Measurements from ENCODE around the gene MAP4K3. TPM values are rescaled to one million over a fixed set of nuclear protein-coding genes. Genes with fewer than 3 reads are reported as not detected.

MAP4K3 gene
- total and polyA plus RNA-seq, 2 of the 8 experiments (the other 6 are each of a cell fraction or from before 2014, with no cell fraction given) = 11.4 to 63.0 TPM

DNA sequence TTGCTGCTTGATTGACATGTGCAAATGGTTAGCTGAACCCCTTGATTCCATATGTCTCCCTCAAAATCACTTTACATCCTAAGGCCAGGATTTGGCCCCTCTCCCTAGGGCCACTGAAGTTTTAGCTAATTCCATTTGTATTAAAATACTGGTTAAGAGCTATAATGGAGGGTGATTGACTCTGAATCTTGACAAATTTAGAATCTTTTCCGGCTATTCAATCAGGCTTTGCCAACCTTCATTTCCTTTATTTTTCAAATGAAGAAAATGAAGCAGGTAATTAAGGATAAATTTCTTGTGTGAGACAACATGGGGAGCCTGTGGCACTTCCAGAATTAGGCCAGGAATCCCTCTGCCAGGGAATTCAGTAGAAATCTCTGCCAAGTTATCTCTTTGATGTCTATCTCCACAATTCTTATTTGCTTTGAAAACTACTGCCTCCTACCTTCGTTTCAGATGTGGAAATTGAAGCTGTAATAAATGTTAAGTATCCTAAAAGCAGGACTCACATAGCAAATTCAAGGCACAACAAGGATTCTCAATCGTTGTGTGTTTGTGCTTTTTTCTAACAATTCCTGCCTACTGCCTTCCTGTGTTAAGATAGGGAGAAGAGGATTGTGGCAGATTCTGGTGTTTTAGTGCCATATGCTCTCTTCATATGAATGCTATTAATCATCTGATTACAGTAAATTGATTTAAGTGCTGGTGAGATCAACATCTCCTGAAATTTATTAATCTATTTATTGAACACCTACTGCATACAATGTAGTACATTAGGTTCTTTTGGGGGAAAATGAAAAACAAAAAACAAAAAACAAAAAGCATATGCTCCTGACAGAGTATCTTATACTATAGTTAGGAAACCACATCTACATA is 47.8 kb upstream of the MAP4K3 start (continued):
- TF ChIP-seq, protein P1, sequence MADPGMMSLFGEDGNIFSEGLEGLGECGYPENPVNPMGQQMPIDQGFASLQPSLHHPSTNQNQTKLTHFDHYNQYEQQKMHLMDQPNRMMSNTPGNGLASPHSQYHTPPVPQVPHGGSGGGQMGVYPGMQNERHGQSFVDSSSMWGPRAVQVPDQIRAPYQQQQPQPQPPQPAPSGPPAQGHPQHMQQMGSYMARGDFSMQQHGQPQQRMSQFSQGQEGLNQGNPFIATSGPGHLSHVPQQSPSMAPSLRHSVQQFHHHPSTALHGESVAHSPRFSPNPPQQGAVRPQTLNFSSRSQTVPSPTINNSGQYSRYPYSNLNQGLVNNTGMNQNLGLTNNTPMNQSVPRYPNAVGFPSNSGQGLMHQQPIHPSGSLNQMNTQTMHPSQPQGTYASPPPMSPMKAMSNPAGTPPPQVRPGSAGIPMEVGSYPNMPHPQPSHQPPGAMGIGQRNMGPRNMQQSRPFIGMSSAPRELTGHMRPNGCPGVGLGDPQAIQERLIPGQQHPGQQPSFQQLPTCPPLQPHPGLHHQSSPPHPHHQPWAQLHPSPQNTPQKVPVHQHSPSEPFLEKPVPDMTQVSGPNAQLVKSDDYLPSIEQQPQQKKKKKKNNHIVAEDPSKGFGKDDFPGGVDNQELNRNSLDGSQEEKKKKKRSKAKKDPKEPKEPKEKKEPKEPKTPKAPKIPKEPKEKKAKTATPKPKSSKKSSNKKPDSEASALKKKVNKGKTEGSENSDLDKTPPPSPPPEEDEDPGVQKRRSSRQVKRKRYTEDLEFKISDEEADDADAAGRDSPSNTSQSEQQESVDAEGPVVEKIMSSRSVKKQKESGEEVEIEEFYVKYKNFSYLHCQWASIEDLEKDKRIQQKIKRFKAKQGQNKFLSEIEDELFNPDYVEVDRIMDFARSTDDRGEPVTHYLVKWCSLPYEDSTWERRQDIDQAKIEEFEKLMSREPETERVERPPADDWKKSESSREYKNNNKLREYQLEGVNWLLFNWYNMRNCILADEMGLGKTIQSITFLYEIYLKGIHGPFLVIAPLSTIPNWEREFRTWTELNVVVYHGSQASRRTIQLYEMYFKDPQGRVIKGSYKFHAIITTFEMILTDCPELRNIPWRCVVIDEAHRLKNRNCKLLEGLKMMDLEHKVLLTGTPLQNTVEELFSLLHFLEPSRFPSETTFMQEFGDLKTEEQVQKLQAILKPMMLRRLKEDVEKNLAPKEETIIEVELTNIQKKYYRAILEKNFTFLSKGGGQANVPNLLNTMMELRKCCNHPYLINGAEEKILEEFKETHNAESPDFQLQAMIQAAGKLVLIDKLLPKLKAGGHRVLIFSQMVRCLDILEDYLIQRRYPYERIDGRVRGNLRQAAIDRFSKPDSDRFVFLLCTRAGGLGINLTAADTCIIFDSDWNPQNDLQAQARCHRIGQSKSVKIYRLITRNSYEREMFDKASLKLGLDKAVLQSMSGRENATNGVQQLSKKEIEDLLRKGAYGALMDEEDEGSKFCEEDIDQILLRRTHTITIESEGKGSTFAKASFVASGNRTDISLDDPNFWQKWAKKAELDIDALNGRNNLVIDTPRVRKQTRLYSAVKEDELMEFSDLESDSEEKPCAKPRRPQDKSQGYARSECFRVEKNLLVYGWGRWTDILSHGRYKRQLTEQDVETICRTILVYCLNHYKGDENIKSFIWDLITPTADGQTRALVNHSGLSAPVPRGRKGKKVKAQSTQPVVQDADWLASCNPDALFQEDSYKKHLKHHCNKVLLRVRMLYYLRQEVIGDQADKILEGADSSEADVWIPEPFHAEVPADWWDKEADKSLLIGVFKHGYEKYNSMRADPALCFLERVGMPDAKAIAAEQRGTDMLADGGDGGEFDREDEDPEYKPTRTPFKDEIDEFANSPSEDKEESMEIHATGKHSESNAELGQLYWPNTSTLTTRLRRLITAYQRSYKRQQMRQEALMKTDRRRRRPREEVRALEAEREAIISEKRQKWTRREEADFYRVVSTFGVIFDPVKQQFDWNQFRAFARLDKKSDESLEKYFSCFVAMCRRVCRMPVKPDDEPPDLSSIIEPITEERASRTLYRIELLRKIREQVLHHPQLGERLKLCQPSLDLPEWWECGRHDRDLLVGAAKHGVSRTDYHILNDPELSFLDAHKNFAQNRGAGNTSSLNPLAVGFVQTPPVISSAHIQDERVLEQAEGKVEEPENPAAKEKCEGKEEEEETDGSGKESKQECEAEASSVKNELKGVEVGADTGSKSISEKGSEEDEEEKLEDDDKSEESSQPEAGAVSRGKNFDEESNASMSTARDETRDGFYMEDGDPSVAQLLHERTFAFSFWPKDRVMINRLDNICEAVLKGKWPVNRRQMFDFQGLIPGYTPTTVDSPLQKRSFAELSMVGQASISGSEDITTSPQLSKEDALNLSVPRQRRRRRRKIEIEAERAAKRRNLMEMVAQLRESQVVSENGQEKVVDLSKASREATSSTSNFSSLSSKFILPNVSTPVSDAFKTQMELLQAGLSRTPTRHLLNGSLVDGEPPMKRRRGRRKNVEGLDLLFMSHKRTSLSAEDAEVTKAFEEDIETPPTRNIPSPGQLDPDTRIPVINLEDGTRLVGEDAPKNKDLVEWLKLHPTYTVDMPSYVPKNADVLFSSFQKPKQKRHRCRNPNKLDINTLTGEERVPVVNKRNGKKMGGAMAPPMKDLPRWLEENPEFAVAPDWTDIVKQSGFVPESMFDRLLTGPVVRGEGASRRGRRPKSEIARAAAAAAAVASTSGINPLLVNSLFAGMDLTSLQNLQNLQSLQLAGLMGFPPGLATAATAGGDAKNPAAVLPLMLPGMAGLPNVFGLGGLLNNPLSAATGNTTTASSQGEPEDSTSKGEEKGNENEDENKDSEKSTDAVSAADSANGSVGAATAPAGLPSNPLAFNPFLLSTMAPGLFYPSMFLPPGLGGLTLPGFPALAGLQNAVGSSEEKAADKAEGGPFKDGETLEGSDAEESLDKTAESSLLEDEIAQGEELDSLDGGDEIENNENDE (IDR thresholded peaks at IDR 0.05; ENCODE audit: insufficient replicate concordance, low read length) = no peak
- TF ChIP-seq EGR1 (IDR thresholded peaks at IDR 0.05; ENCODE audit: borderline replicate concordance, low read depth, low read length) (no peak), TAF1 (IDR thresholded peaks at IDR 0.05; ENCODE audit: low read depth, low read length) (no peak), BCL11A (IDR thresholded peaks at IDR 0.05; ENCODE audit: low read depth in 2 of 2, low read length in 2 of 2) (no peak), CBX8 (IDR thresholded peaks at IDR 0.05; ENCODE audit: borderline replicate concordance, low read depth, low read length) (no peak), SIX5 (IDR thresholded peaks at IDR 0.05; ENCODE audit: low read depth, low read length) (no peak), TAF7 (optimal IDR thresholded peaks at IDR 0.05; ENCODE audit: borderline replicate concordance, low read depth, low read length) (no peak), SP4 (IDR thresholded peaks at IDR 0.05; ENCODE audit: low read length) (no peak)
- TF ChIP-seq, protein P2, sequence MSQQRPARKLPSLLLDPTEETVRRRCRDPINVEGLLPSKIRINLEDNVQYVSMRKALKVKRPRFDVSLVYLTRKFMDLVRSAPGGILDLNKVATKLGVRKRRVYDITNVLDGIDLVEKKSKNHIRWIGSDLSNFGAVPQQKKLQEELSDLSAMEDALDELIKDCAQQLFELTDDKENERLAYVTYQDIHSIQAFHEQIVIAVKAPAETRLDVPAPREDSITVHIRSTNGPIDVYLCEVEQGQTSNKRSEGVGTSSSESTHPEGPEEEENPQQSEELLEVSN (IDR thresholded peaks at IDR 0.05) = no peak
